HEK293 (cell line): Measurements from ENCODE around the gene GRAP2.

Experiments used
- ZNF169 ChIP-seq: fragments of 450-650 bp; formaldehyde crosslinking; IDR thresholded peaks from 2 replicates; pipeline ENCODE4 v1.5.1; 2016; ENCODE audit warnings: missing biosample characterization, missing genetic modification characterization
- ZNF423 ChIP-seq: fragments of 450-650 bp; formaldehyde crosslinking; IDR thresholded peaks from 2 replicates; pipeline ENCODE4 v1.5.1; 2016; ENCODE audit warnings: missing biosample characterization, missing genetic modification characterization
- ZXDB ChIP-seq: fragments of 450-650 bp; formaldehyde crosslinking; IDR thresholded peaks from 2 replicates; pipeline ENCODE4 v1.5.1; 2016; ENCODE audit warnings: missing biosample characterization, missing genetic modification characterization
- TF ChIP-seq, protein P1 (sequence below): fragments of 450-650 bp; formaldehyde crosslinking; IDR thresholded peaks from 2 replicates; pipeline ENCODE4 v1.5.1; 2016; ENCODE audit warnings: missing biosample characterization, missing genetic modification characterization, low read depth
- TF ChIP-seq, protein P2 (sequence below): fragments of 450-650 bp; formaldehyde crosslinking; IDR thresholded peaks from 2 replicates; pipeline ENCODE4 v1.5.1; 2016; ENCODE audit warnings: missing biosample characterization, missing genetic modification characterization
- TF ChIP-seq, protein P3 (sequence below): fragments of 450-650 bp; formaldehyde crosslinking; IDR thresholded peaks from 2 replicates; pipeline ENCODE4 v1.5.1; 2017; ENCODE audit warnings: missing biosample characterization, missing genetic modification characterization

DNA sequence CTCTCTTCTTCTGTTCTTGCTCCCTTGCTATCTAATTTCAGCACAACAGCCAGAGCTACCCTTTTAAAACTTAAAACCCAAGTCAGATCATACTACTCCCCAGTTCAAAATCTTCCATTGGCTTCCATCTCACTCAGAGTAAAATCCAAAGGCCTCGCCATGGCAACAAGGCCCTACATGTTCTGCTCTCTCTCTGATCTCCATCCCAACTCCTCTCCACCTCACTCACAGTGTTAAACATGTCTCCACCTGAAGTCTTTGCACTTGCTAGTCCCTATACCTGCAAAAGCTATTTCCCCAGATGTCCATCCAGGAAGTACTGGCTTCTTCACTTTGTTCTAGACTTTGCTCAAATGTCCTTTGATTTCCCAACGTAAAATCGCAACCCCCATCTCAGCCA lies 3.0 kb upstream of the GRAP2 start:
- TF ChIP-seq ZXDB (no peak), ZNF423 (tag by site-specific recombination) (no peak), ZNF169 (tag by site-specific recombination) (no peak)
- TF ChIP-seq, protein P1, sequence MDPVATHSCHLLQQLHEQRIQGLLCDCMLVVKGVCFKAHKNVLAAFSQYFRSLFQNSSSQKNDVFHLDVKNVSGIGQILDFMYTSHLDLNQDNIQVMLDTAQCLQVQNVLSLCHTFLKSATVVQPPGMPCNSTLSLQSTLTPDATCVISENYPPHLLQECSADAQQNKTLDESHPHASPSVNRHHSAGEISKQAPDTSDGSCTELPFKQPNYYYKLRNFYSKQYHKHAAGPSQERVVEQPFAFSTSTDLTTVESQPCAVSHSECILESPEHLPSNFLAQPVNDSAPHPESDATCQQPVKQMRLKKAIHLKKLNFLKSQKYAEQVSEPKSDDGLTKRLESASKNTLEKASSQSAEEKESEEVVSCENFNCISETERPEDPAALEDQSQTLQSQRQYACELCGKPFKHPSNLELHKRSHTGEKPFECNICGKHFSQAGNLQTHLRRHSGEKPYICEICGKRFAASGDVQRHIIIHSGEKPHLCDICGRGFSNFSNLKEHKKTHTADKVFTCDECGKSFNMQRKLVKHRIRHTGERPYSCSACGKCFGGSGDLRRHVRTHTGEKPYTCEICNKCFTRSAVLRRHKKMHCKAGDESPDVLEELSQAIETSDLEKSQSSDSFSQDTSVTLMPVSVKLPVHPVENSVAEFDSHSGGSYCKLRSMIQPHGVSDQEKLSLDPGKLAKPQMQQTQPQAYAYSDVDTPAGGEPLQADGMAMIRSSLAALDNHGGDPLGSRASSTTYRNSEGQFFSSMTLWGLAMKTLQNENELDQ (tag by site-specific recombination): no peak
- TF ChIP-seq, protein P2, sequence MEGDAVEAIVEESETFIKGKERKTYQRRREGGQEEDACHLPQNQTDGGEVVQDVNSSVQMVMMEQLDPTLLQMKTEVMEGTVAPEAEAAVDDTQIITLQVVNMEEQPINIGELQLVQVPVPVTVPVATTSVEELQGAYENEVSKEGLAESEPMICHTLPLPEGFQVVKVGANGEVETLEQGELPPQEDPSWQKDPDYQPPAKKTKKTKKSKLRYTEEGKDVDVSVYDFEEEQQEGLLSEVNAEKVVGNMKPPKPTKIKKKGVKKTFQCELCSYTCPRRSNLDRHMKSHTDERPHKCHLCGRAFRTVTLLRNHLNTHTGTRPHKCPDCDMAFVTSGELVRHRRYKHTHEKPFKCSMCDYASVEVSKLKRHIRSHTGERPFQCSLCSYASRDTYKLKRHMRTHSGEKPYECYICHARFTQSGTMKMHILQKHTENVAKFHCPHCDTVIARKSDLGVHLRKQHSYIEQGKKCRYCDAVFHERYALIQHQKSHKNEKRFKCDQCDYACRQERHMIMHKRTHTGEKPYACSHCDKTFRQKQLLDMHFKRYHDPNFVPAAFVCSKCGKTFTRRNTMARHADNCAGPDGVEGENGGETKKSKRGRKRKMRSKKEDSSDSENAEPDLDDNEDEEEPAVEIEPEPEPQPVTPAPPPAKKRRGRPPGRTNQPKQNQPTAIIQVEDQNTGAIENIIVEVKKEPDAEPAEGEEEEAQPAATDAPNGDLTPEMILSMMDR: no peak
- TF ChIP-seq, protein P3, sequence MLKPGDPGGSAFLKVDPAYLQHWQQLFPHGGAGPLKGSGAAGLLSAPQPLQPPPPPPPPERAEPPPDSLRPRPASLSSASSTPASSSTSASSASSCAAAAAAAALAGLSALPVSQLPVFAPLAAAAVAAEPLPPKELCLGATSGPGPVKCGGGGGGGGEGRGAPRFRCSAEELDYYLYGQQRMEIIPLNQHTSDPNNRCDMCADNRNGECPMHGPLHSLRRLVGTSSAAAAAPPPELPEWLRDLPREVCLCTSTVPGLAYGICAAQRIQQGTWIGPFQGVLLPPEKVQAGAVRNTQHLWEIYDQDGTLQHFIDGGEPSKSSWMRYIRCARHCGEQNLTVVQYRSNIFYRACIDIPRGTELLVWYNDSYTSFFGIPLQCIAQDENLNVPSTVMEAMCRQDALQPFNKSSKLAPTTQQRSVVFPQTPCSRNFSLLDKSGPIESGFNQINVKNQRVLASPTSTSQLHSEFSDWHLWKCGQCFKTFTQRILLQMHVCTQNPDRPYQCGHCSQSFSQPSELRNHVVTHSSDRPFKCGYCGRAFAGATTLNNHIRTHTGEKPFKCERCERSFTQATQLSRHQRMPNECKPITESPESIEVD: no peak
